GM21576 (cell line): Measurements from ENCODE around the gene SLC29A3.
"Not testable (repeated sequence)": the region's sequence is repeated elsewhere in the genome, so short reads cannot be mapped to it uniquely, and the experiment has no call there.

Experiments used
- ATAC-seq: cut with Tn5 transposase; IDR thresholded peaks from one replicate; pipeline ENCODE4 v1.9.1; 2021; ENCODE audit warnings: mild to moderate bottlenecking, moderate library complexity; ENCODE audit not compliant: unreplicated experiment

SLC29A3 gene

GRCh38 chr10:71283410-71283809 lies 35.6 kb upstream of the SLC29A3 start:
- no peak for ATAC-seq

DNA sequence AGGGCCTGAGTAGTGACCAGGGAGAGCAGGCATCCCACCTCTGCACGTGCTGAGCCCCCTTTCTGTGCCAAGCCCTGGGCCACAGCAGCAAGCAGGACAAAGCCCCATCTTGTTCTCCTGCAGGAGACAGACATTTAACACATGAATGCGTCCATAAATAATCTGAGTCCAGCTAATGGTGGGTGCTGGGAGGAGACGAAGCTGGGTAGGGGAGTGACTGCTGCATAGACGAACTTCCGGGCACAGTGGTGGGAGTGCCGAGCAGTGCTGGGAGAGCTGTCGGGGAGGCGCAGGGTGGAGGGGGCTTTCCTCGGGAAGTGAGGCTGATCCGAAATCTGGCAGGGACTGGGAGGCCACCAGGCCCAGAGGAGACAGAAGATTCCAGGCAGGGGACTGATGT lies 35.2 kb upstream of the SLC29A3 start:
- no peak for ATAC-seq

GRCh38 chr10:71284544-71285179 lies 34.4 kb upstream of the SLC29A3 start:
- ATAC-seq = no peak

- no peak for ATAC-seq
Measured at GRCh38 chr10:71285180-71285545, 33.9 kb upstream of the SLC29A3 start.

DNA sequence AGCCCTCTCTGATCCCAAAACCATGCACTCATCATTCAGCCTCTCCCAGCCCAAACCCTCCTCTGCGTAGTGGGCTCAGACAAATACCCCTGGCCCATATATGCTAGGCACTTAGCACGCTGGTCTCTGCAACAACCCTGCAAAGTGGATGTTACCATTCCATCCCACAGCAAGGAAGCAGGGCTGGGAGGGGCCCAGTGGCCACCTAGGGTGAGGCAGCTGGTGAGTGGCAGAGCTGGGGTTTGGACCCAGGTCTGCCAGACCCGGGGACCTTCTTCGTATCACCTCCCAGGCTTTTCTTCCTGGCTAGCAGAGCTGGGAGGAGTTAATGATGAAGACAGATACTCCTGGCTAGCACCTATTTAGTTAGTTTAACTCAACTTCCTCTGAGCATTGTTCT lies 33.1 kb upstream of the SLC29A3 start:
- no peak for ATAC-seq

- no peak for ATAC-seq
Measured at GRCh38 chr10:71286521-71287294, 32.4 kb upstream of the SLC29A3 start.

- no peak for ATAC-seq
Measured at GRCh38 chr10:71287456-71287855, 31.6 kb upstream of the SLC29A3 start.

GRCh38 chr10:71288461-71288860 lies 30.6 kb upstream of the SLC29A3 start:
- ATAC-seq = no peak

- no peak for ATAC-seq
Measured at GRCh38 chr10:71289421-71290130, 29.5 kb upstream of the SLC29A3 start.

GRCh38 chr10:71290331-71290730 lies 28.7 kb upstream of the SLC29A3 start:
- no peak for ATAC-seq

- ATAC-seq = no peak
Measured at GRCh38 chr10:71290806-71291527, 28.1 kb upstream of the SLC29A3 start.

DNA sequence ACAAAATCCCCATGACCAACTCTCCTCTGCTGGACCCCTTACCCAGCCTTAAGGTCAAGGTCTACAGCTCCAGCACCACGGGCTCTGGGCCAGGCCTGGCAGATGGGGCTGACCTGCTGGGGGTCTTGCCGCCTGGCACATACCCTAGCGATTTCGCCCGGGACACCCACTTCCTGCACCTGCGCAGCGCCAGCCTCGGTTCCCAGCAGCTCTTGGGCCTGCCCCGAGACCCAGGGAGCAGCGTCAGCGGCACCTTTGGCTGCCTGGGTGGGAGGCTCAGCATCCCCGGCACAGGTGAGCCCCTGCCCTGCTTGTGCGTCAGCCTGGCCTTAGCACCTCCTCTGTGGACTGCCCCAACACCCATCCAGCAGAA lies 27.5 kb upstream of the SLC29A3 start:
- no peak for ATAC-seq

- no peak for ATAC-seq
Measured at GRCh38 chr10:71292624-71293445, 26.2 kb upstream of the SLC29A3 start.

DNA sequence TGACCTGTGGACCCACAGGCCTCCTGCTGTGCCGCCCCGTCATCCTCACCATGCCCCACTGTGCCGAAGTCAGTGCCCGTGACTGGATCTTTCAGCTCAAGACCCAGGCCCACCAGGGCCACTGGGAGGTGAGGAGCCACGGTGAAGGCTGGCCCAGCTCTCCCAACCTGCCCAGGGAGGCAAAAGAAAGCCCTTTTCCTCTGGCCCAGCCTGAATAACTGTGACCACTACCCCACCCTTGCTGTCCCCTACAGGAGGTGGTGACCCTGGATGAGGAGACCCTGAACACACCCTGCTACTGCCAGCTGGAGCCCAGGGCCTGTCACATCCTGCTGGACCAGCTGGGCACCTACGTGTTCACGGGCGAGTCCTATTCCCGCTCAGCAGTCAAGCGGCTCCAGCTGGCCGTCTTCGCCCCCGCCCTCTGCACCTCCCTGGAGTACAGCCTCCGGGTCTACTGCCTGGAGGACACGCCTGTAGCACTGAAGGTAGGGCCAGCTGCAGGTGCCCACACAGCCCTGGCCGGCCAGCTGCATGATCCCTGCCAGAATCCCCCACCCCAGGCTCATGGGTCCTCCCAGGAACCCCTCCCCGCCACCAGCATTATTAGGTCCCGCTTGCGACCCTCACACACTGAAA lies 25.5 kb upstream of the SLC29A3 start:
- no peak for ATAC-seq

- ATAC-seq = no peak
Measured at GRCh38 chr10:71294091-71294561, 24.9 kb upstream of the SLC29A3 start.

DNA sequence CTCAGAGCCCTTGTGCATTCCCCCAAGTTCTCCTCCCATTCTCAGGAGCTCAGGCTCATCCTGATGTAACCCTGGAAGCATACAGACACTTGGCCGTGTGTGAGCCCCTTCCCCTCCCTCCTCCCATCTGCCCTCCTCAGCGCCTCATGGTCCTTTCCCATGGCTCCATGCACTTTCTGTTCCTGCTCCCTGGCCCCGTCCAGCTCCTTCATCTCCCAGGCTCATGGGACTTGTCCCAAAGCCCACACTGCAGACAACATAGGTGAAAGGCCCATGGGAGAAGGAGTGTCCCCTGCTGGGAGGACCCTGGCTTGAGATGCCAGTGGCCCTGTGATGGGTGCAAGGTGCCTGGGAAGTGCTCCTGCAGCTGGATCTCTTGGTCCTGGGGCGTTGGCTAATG lies 24.2 kb upstream of the SLC29A3 start:
- ATAC-seq = no peak

GRCh38 chr10:71295641-71296040 lies 23.4 kb upstream of the SLC29A3 start:
- no peak for ATAC-seq

- no peak for ATAC-seq
Measured at GRCh38 chr10:71296086-71296485, 23.0 kb upstream of the SLC29A3 start.

GRCh38 chr10:71296811-71297210 lies 22.2 kb upstream of the SLC29A3 start:
- not testable (repeated sequence) for ATAC-seq

DNA sequence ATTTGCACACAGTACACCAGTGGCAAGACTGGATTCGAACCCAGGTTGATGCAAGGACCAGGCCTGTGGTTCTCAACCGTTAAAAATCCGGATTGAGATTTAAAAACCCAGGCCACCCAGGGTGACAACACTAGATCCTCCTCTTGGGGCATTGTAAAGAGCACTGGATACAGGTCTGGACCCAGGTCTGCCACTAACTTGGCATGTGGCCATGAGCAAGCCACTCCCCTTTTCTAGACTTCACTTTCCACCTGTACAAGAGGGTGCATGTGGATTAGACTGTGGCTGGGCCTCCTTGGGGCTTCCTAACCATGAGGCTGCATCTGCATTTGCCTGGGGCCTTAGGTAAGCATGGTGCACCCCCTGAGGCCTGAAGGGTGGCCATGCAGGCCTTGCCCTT lies 21.7 kb upstream of the SLC29A3 start:
- no peak for ATAC-seq
